HL-60 (cell line): Measurements from ENCODE around the gene ECI2.

ENCODE experiments used
- CTCF ChIP-seq: IDR thresholded peaks from one replicate; pipeline ENCODE4 v1.5.1; 2011; ENCODE audit warnings: low read length, control low read depth, inconsistent platforms; ENCODE audit not compliant: insufficient read depth
- GABPA ChIP-seq: IDR thresholded peaks from 2 replicates; pipeline ENCODE4 v1.6.1; 2012; ENCODE audit warnings: low read depth
- POLR2AphosphoS5 ChIP-seq: IDR thresholded peaks from 2 replicates; pipeline ENCODE4 v1.6.1; 2012; ENCODE audit warnings: low read depth
- REST ChIP-seq: IDR thresholded peaks from 2 replicates; pipeline ENCODE4 v1.6.1; 2012; ENCODE audit warnings: low read depth; ENCODE audit not compliant: insufficient replicate concordance
- SPI1 ChIP-seq: IDR thresholded peaks from 2 replicates; pipeline ENCODE4 v1.6.1; 2012; ENCODE audit warnings: low read depth, mild to moderate bottlenecking, borderline replicate concordance

GRCh38 chr6:4139272-4139671, 3.9 kb upstream of the ECI2 start:
- TF ChIP-seq GABPA (no peak), POLR2AphosphoS5 (no peak), CTCF (no peak), REST (no peak), SPI1 (no peak)
